ENCODE data around the gene KCNK3. TPM values are rescaled to one million over a fixed set of nuclear protein-coding genes. Genes with fewer than 3 reads are reported as not detected.

Gene KCNK3
- total RNA-seq, 1 experiment from 2014 or later: 0.05 TPM

DNA sequence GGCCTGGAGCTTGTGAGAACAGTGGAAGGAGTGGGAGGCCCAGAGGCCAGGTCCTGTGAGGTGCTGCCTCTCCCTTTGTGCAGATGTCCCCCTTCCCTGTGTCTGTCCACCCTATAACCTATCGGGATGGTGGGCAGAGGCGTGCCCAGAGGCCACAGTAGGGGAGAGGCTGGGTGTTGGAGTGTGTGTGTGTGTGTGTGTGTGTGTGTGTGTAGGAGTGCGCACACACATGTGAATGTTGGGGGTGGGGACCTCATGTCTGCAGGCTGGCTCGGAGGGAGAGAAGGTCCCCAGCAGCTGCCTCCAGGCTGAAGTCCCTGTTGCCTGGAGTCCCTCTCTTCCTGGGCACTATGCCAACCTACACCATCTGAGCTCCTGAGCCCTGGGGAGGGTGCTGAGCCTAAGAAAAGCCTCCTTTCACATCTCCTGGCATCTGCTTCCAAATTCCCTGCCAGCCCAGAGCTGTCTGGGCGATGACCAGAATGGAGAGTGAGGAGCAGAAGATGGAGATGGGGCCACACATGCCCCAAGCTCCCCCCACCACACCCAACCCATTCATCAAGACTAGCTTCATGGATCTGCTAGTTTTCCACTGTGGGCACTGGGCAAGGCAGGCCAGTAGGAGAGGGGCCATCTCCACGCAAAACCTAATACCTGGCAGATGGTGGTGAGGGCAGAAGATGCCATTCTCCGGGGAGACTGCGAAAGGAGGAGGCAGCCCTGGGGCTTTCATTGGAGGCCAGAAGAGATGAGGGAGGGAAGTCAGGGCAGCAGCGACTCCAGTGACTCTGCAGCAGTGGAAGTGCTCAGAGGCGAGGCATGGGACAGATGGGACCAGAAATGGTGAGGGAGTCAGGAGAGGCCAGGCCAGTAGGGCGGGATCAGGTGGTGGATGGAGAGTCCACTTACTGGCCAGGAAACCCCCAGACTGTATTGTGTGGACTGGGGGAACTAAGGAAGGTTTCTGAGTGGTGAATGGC is 20.3 kb downstream of the KCNK3 start:
- no peak for DNase-seq (ENCODE audit: low spot score)

DNA sequence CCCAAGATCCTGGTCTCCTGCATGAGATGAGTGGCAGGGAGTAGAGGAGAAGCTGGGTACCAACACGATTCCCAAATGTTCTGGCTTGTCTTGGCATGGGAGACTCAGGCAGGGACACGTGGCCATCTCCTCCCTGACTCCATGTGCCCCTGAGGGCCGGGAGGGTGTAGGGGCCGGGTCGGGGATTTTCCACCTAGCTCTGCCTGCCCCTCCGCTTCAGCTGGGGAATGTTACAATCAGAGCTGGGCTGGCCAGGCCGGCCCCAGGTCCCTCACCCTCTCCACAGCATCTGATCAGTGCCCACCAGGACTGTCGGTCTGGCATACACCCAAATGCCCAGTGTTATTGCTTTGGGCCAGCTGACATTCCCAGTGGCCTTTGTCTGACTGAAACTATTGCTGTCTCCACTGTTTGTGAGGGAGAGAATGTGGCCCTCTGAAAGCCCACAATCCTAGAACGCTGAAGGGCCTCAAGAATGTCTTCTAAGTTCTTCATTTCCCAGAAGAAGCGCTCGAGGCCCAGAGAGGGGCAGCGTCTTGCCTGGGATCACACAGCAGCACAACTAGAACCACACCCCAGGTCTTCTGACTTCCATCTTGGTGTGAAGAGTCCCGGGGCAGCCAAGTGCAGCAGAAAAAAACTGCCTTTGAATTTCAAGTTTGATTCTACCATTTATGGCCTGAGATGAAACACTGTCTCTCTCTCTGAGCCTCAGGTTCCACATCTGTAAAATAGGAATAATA is 23.2 kb downstream of the KCNK3 start:
- no peak for DNase-seq (ENCODE audit: low spot score)

DNA sequence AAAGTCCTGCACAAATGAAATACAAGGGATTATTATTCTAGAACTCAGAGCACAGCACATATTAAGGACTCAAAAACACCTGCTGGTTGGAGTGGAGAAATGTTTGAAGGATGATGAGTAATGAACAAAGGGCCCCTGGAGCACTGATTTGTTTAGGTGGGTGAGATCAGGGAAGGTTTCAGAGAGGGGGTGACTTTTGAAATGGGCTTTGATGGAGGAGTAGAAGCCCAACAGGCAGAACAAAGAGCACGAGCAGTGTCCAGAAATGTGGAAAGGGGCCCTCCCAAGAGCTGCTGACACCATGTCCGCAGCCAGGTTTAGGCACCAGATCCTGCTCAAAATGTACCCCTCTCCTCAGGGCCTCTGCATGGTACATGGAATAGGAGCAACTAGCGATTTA is 23.8 kb downstream of the KCNK3 start:
- DNase-seq (ENCODE audit: low spot score): no peak

GRCh38 chr2:26716769-26717168 is 24.2 kb downstream of the KCNK3 start:
- no peak for DNase-seq (ENCODE audit: low spot score)

- no peak for DNase-seq (ENCODE audit: low spot score)
Observed at GRCh38 chr2:26717362-26717761, 24.8 kb downstream of the KCNK3 start.

GRCh38 chr2:26718949-26719686 is 26.6 kb downstream of the KCNK3 start:
- DNase-seq (ENCODE audit: low spot score): no peak

DNA sequence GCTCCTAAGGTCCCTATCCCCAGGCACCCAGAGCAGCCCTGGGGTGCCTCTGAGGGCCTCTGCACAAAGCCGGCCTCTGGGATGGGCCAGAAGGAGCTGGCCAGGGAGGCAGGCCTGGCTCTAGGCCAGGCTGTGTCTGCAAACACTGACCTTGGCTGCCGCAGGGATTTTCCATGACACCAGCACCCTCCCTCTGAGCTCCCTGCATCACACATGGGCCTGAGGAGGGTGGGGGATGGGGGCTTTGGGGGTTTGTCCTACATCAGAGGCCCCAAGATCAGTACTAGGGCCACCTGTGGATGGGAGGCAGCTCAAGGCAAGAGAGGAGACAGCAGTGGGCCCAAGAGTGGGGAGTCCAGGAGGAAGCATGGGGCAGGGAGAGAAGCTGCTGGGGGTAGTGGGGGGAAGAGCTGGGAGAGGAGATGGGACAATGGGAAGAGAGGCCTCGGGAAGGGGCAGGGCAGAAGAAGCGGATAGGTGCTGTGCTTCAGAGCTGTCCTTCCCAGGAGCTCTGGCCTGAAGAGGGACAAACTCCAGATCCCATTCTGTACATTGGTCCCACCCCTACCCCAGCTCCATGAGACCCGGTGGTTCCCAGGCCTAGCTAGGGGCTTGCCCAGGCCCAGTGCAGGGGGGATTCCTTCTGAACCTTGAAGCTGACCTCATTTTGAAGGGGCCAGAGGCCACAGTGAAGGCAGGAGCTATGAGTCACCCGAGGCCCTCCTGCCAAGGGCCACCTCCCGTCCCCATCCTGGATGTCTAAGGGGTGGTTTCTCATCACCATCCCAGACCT is 28.0 kb downstream of the KCNK3 start:
- DNase-seq (ENCODE audit: low spot score): peak; percentile 73

- DNase-seq (ENCODE audit: low spot score): peak; percentile 62
Observed at GRCh38 chr2:26721115-26722032, 28.9 kb downstream of the KCNK3 start.

DNA sequence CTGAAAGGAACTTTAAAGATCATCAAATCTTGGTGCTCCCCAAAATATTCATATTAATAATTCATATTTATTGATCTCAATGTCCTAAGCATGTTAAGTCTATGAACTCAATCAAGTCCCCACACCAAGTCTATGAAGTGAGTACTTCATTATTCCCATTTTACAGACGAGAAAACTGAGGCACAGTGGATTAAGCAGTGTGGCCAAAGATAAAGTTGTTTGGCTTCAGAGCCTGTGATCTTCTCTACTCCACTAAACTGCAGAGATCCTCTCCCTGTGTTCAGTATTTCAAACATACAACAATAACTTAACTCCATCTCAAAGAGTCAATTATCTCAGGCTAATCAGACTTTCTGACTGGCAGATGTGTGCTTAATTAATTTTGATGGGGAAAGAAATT is 29.8 kb downstream of the KCNK3 start:
- DNase-seq (ENCODE audit: low spot score): no peak

DNA sequence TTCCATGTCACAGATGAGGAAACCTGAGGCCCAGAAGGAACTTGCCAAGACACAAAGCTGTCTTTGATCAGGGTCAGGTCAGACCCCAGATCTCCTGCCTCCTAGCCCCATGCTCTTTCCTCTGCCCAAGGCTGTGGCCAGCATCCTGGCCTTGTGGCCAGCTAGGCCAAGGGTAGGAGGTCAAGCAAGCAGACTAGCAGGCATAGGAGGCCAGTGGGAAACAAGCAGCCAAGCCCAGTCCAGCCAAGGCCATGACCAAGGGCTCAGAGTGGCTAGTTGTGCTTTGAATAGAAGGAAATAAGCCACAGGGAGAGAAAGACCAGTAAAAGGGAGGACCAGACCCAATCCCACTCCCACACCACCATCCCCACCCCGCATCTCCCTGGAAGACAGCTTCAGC is 30.4 kb downstream of the KCNK3 start:
- DNase-seq (ENCODE audit: low spot score): no peak

DNA sequence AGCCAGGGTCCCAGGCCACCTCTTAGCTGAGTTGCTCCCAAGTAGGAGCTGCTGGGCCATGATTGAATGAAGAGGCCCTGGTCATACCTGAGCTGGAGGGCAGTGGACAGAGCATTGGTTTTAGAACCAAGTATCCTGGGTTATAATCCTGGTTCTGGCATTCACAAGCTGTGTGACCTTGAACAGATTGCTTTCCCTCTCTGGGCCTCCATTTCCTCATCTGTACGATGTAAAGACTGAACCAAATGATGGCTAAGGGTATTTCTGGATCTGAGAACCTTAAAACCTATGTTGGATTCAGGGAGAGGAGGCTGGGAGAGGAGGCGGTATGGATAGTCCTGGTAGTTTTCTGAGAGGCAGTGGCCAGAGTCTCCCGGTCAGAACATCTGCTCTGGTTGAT is 31.0 kb downstream of the KCNK3 start:
- DNase-seq (ENCODE audit: low spot score): no peak

- DNase-seq (ENCODE audit: low spot score): peak; percentile 90
Observed at GRCh38 chr2:26723991-26724750, 31.6 kb downstream of the KCNK3 start.

DNA sequence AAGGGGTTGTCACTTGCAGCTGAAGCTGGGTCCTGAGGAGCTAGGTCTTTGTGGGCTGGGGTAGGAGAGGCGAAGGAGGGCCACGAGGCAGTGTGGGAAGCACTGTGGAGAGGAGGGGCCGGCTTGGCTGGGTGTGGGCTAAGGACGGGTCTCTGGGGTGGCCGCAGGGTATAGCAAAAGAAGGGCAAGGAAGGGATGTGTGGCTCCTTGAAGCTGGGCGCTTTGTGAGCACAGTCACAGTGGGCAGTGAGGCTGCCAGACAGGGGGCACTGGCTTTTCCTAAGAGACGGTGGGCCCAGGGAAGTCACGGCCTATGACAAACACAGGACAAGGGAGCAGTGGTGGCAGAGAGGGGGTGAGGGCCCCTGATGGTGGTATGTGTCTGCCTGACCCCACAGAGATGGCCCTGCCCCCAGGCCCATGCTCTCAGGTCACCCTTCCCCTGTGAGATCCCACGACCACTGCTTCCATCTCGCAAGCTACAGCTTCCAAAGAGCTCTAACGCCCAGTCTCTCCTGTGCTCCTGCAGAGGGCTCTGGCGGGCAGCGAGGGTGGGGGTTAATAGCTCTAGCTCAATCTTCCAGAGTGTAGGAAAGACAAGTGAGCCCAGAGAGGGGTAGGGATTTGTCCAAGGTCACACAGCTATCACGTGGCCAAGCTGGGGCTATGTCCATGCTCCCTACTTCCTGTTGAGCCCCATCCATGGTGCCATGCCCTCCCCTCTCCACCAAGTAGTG is 32.4 kb downstream of the KCNK3 start:
- DNase-seq (ENCODE audit: low spot score): no peak

DNA sequence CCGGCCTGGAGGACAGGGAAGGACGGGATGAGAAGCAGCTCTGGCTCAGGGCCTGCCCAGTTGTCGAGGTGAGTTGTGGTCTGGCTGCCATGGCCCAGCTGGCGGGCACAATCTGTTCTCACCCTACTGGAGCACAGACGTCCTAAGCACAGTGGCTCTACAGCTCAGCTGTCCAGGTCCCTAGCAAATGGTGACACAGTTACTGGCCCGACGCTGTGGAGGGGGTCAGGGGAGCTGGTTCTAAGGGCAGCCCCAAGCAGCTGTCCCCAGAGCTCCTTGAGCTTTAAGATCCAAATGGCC is 32.9 kb downstream of the KCNK3 start:
- no peak for DNase-seq (ENCODE audit: low spot score)

- DNase-seq (ENCODE audit: low spot score): no peak
Observed at GRCh38 chr2:26726228-26726627, 33.7 kb downstream of the KCNK3 start.

DNA sequence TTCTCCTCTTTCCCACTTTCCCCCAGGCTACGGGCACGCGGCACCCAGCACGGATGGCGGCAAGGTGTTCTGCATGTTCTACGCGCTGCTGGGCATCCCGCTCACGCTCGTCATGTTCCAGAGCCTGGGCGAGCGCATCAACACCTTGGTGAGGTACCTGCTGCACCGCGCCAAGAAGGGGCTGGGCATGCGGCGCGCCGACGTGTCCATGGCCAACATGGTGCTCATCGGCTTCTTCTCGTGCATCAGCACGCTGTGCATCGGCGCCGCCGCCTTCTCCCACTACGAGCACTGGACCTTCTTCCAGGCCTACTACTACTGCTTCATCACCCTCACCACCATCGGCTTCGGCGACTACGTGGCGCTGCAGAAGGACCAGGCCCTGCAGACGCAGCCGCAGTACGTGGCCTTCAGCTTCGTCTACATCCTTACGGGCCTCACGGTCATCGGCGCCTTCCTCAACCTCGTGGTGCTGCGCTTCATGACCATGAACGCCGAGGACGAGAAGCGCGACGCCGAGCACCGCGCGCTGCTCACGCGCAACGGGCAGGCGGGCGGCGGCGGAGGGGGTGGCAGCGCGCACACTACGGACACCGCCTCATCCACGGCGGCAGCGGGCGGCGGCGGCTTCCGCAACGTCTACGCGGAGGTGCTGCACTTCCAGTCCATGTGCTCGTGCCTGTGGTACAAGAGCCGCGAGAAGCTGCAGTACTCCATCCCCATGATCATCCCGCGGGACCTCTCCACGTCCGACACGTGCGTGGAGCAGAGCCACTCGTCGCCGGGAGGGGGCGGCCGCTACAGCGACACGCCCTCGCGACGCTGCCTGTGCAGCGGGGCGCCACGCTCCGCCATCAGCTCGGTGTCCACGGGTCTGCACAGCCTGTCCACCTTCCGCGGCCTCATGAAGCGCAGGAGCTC is 35.4 kb downstream of the KCNK3 start:
- DNase-seq (ENCODE audit: low spot score): no peak

DNA sequence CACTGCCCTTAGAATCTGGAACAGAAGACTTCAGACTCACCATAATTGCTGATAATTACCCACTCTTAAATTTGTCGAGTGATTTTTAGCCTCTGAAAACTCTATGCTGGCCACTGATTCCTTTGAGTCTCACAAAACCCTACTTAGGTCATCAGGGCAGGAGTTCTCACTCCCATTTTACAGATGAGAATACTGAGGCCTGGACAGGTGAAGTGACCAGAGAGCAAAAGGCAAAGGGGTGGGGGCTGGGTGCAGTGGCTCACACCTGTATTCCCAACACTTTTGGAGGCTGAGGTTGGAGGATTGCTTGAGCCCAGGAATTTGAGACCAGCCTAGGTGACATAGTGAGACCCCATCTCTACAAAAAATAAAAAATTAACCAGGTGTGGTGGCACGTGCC is 36.8 kb downstream of the KCNK3 start:
- no peak for DNase-seq (ENCODE audit: low spot score)

All from A172 (cell line).